Esophagus muscularis mucosa (tissue), 4 donors: ENCODE results near the gene RETREG2. TPM values are rescaled to one million over a fixed set of nuclear protein-coding genes. Genes with fewer than 3 reads are reported as not detected.
A peak's percentile ranks its signal among the peaks of the same experiment; 100 is the strongest.

Experiments used
- DNase-seq: peaks from one replicate; pipeline ENCODE4 v3.0.0-alpha.2; 2017; ENCODE audit errors: extremely low spot score
- H3K27ac ChIP-seq, 4 donors: fragments of 200-600 bp; sonication (generic); replicated peaks in 1 of 4; 1 replicate in 3 of 4; 2 replicates in 1 of 4; pipeline ENCODE4 v1.5.1; 2016 to 2019; ENCODE audit warnings: mild to moderate bottlenecking in 1 of 4
- H3K27me3 ChIP-seq, 4 donors: fragments of 200-600 bp; sonication (generic); one replicate each; pipeline versions ENCODE4 v1.5.1 to v1.6.0; 2016 to 2019
- H3K36me3 ChIP-seq, 4 donors: fragments of 200-600 bp; sonication (generic); one replicate each; pipeline ENCODE4 v1.5.1; 2016 to 2019
- H3K4me1 ChIP-seq, 4 donors: fragments of 200-600 bp; sonication (generic); one replicate each; pipeline ENCODE4 v1.5.1; 2016 to 2019
- H3K4me3 ChIP-seq, 4 donors: fragments of 200-600 bp; sonication (generic); 1 replicate in 2 of 4; 2 replicates in 2 of 4; pipeline ENCODE4 v1.5.1; 2016 to 2019; ENCODE audit warnings: mild to moderate bottlenecking in 4 of 4, moderate library complexity in 1 of 4
- H3K9me3 ChIP-seq, 4 donors: fragments of 200-600 bp; sonication (generic); 1 replicate in 3 of 4; 2 replicates in 1 of 4; pipeline ENCODE4 v1.5.1; 2016 to 2019
- CTCF ChIP-seq, 3 experiments: fragments of 200-600 bp in 2 of 3; fragments of 450-650 bp in 1 of 3; sonication (generic) in 2 of 3; IDR thresholded peaks; one replicate each; pipeline ENCODE4 v1.5.1; 2017 to 2019; ENCODE audit warnings: antibody characterized with exemption in 3 of 3, mild to moderate bottlenecking in 2 of 3, moderate library complexity in 1 of 3
- EP300 ChIP-seq: sonication (generic); formaldehyde crosslinking; IDR thresholded peaks from one replicate; pipeline ENCODE4 v1.6.1; 2017; ENCODE audit warnings: antibody characterized with exemption
- POLR2A ChIP-seq: fragments of 450-650 bp; IDR thresholded peaks from one replicate; pipeline ENCODE4 v1.6.1; 2017; ENCODE audit warnings: antibody characterized with exemption, moderate library complexity, mild to moderate bottlenecking, low read depth
- POLR2AphosphoS5 ChIP-seq, 2 donors: sonication (generic); formaldehyde crosslinking; IDR thresholded peaks; one replicate each; pipeline ENCODE4 v1.6.1; 2017; ENCODE audit warnings: antibody characterized with exemption in 2 of 2
- WGBS: methylation state at CpG from one replicate; pipeline ENCODE4 v1.1.5; 2018; 5-methylcytosine and 5-hydroxymethylcytosine counted together
- intact Hi-C: fragments of 100-400 bp; cut with DNase I; formaldehyde crosslinking; loops from one replicate; pipeline ENCODE4 v1.15.1; 2023
- total RNA-seq, 4 donors: library from RNA; depleted of rRNA; stranded (reverse); fragments of >200 nt; gene quantifications; one replicate each; pipeline versions ENCODE4 v1.1.0 to v1.2.1, GENCODE V29; 2016

The RETREG2 gene
- total RNA-seq, 4 donors from 2014 or later, result 44.0 to 69.3 (median 56.3) TPM

- peaks cover 18 to 46% (median 37%) of the 10 kb centered on the region in 4 donors for H3K36me3 ChIP-seq
- H3K9me3 ChIP-seq, result no peaks in the 10 kb centered on the region
- intact Hi-C loops, result loop anchor here (10.0 kb wide), 1 partner anchor 163 kb away; the partner anchor contains the start of gene CRYBA2
- DNase-seq, result no peak
- H3K4me1 ChIP-seq, result peaks cover 9 to 15% (median 14%) of the 10 kb centered on the region in 4 donors
- no peak overlapping the region for H3K4me3 ChIP-seq
- 89% methylated on average over 8 of the region's 8 CpGs for WGBS
- TF ChIP-seq POLR2AphosphoS5 (IDR thresholded peaks at IDR 0.05) (no peak), EP300 (no peak), CTCF (IDR thresholded peaks at IDR 0.05) (no peak), POLR2A (no peak)
- no peaks in the 10 kb centered on the region for H3K27me3 ChIP-seq
- H3K27ac ChIP-seq, result no peak overlapping the region
Measured at GRCh38 chr2:219157396-219157795, 20.7 kb upstream of the RETREG2 start.

- no peaks in the 10 kb centered on the region for H3K27me3 ChIP-seq
- TF ChIP-seq POLR2AphosphoS5 (IDR thresholded peaks at IDR 0.05) (no peak), EP300 (no peak), POLR2A (no peak), CTCF (IDR thresholded peaks at IDR 0.05) (no peak)
- peaks cover 9 to 15% (median 14%) of the 10 kb centered on the region in 4 donors for H3K4me1 ChIP-seq
- H3K9me3 ChIP-seq, result no peaks in the 10 kb centered on the region
- 92% methylated on average over 4 of the region's 4 CpGs for WGBS
- H3K4me3 ChIP-seq, result no peak overlapping the region
- intact Hi-C loops, result loop anchor here (10.0 kb wide), 1 partner anchor 163 kb away; the partner anchor contains the start of gene CRYBA2
- H3K27ac ChIP-seq, result no peak overlapping the region
- no peak for DNase-seq
- H3K36me3 ChIP-seq, result peaks cover 18 to 40% (median 33%) of the 10 kb centered on the region in 4 donors
Measured at GRCh38 chr2:219158025-219158424, 20.1 kb upstream of the RETREG2 start.

- intact Hi-C loops, result loop anchor here (10.0 kb wide), 1 partner anchor 164 kb away; the partner anchor contains the start of gene CRYBA2
- Histone ChIP-seq H3K27me3 (no peaks in the 10 kb centered on the region), H3K9me3 (no peaks in the 10 kb centered on the region), H3K4me3 (no peak overlapping the region), H3K27ac (no peak overlapping the region), H3K4me1 (peaks cover 9 to 15% (median 14%) of the 10 kb centered on the region in 4 donors), H3K36me3 (peaks cover 17 to 35% (median 27%) of the 10 kb centered on the region in 4 donors)
- 85% methylated on average over 3 of the region's 3 CpGs for WGBS
- DNase-seq, result no peak
- TF ChIP-seq CTCF (IDR thresholded peaks at IDR 0.05) (no peak), EP300 (no peak), POLR2AphosphoS5 (IDR thresholded peaks at IDR 0.05) (no peak), POLR2A (no peak)
Measured at GRCh38 chr2:219158586-219158985, 19.5 kb upstream of the RETREG2 start.

GRCh38 chr2:219159771-219160185 is 18.3 kb upstream of the RETREG2 start:
- Histone ChIP-seq H3K4me1 (peaks cover 9 to 15% (median 14%) of the 10 kb centered on the region in 4 donors), H3K27ac (peak overlapping the region; percentile 93 to 97 (median 94)), H3K4me3 (peak overlapping the region; percentile 74 to 92 (median 82)), H3K27me3 (no peaks in the 10 kb centered on the region), H3K36me3 (peaks cover 12 to 27% (median 20%) of the 10 kb centered on the region in 4 donors), H3K9me3 (no peaks in the 10 kb centered on the region)
- TF ChIP-seq EP300 (no peak), POLR2A (no peak), POLR2AphosphoS5 (IDR thresholded peaks at IDR 0.05) (no peak), CTCF (IDR thresholded peaks at IDR 0.05) (no peak)
- no peak for DNase-seq
- 6% methylated on average over 17 of the region's 18 CpGs for WGBS
- intact Hi-C loops, result loop anchor here (1.0 to 10.0 kb wide), 3 partner anchors 48 to 165 kb away; partner anchors contain the start of genes CRYBA2 and ZFAND2B
